Measurements from ENCODE around the gene PLPP2. TPM values are rescaled to one million over a fixed set of nuclear protein-coding genes. Genes with fewer than 3 reads are reported as not detected.

Gene PLPP2
- total RNA-seq, 1 experiment from 2014 or later, result 111 TPM

- no peak for DNase-seq (ENCODE audit: low spot score)
Measured at GRCh38 chr19:315811-316210, 24.6 kb upstream of the PLPP2 start.

DNA sequence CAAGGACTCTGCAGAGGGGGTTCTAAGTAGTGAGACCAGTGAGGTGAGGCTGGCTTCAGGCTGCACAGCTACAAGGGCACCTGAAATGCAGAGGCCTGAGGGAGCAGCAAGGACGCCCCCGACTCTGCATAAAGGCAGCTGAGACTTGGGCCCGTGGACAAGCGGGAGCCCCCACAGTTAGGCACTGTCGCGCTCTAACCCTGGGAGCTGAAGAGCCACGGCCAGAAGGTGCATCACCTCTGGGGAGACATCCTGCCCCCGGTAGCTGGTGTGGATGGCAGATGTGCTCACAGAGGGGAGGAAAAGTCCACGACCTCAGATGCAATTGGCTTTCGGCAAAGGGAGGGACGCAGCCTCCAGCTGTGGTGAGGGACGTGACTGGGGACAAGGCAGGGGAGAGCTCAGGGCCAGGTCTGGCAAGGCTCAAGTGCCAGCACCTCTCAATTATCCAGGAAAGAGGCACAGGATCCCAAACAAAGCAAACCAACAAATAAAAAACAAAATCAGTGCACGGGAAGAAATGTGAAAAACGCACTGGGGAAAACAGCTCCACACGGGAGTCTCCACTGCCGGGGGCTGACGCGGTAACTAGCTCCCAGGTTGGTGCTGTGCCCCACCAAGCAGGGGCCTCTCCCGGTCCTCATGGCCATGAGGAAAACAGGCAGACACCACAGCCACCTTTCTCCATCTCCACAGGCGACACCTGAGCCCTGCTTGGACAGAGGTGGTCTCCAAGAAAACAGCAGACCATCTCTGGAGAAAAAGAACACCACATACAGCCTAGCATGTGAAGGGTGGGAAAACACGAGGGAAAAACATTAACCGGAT, 23.0 kb upstream of the PLPP2 start:
- no peak for DNase-seq (ENCODE audit: low spot score)

GRCh38 chr19:313169-313987, 22.2 kb upstream of the PLPP2 start:
- DNase-seq (ENCODE audit: low spot score), result no peak

- DNase-seq (ENCODE audit: low spot score), result no peak
Measured at GRCh38 chr19:311813-312261, 20.6 kb upstream of the PLPP2 start.

DNA sequence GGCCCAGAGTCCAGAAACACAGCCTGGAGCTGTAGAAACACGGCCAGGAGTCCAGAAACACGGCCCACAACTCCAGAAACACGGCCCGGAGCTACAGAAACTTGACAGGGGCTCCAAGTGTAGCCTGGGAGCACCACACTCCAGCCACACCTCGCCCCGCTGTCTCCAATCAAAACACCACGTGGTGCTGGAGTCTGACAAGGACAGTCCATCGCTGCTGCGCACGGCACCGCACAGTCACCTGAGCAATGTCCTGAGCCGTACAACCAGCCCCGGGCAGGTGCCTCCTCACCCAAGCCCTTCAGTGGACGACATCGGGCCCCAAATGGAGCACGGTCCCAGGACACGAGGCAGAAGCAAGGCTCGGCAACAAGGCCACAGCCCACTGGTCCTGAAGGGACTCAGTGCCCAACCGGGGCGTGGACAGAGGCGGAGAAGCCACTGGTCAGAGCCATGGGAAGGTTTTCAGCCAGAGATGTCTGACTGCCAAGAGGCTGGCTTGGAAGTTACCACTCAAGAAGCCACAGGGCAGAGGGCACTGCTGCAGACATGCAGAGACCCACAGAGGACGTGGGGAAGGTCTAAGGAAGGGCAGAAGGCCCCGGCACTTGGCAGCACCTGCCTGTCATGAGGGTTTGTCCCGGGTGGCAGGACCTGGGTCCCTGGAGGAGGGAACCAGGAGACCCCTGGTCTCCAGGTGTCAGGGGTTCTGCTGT, 19.7 kb upstream of the PLPP2 start:
- no peak for DNase-seq (ENCODE audit: low spot score)

DNA sequence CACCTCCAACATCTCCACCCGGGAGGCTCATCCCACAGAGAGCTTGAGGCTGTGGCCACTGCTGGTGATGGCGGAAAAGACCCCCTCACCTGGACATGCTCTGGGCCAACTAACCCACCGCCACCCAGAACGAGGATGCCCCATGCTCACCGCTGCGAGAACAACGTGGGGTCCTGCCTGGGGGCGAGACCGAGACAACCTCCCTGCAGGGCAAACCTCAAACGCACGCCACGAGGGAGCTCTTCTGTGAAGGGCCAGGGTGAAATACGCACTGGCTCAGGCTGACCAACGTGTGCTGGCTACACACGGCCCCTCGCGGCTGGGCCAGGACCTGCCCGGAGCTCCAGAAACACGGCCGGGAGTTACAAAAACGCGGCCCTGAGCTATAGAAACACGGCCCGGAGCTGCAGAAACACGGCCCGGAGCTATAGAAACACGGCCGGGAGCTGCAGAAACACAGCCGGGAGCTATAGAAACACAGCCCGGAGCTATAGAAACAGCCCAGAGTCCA, 19.0 kb upstream of the PLPP2 start:
- no peak for DNase-seq (ENCODE audit: low spot score)

- DNase-seq (ENCODE audit: low spot score), result no peak
Measured at GRCh38 chr19:309206-309565, 18.0 kb upstream of the PLPP2 start.

GRCh38 chr19:308471-309205, 17.4 kb upstream of the PLPP2 start:
- DNase-seq (ENCODE audit: low spot score), result no peak

DNA sequence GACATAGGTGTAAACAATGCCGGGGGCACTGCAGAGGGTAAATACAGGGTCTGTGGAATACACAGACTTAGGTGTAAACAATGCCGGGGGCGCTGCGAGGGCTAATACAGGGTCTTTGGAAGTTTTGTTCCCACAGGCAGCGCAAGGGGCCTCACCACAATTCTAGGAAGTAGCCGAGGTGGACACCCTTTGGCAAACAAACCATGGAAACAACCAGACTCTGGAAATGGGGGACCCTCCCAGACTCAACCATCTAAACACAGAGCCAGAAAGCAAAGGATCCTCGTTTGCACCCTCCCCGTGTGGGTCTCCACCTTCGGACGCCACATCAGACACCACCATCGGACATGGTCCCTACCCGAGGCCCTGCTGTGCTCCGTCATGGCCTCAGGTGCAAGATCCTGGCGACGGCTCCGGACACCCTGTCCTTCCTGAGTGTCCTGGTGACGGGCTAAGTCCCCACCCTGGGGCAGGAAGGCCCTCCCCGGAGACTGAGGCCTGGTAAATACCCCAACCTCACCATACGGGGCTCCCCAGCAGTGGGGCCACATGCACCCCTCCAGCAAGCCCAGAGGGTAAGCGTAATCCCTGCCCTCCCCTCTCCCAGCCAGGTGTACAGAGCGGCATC, 16.7 kb upstream of the PLPP2 start:
- no peak for DNase-seq (ENCODE audit: low spot score)

- no peak for DNase-seq (ENCODE audit: low spot score)
Measured at GRCh38 chr19:307111-307531, 15.9 kb upstream of the PLPP2 start.

- no peak for DNase-seq (ENCODE audit: low spot score)
Measured at GRCh38 chr19:306151-306900, 15.1 kb upstream of the PLPP2 start.

DNA sequence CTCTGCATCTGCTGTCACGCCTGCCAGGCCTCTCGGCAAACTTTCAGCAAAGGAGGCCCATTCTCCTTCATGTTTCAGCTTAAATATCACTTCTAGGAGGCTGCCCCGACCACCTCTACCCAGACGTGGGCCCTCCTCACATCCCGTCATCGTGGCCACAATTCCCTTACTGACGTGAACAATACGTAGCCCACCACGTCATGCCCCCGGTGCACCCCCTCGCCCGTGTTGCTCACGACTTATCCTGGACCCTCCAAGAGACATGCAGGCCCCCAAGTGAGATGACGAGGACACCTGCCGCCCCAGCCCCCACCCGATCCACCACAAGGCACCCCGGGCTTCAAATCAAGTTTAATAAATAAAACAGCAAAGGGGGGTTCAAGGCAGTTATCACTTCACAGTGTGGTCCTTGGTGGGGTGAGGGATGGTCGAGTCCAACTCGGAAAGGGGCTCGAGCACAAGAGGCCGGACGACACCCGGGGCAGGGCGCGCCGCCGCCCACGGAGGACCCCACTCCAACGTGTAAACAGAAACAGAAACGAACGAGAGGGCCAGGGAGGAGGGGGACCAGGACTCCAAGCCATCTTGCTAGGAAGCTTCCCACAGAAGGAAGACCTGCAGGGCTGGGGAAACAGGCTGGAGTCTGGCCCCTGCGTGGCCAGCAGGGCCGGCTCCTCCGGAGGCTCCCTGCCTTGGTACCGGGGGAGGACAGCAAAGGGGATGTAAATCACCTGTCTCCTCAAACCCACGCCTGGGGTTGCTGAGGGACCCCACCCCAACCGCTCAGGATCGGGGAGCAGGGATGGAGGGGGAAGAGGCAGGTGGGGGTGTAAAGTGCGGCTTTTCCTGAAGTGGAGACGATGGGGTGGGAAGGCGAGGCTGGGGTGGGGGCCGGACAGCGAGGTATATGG, 14.3 kb upstream of the PLPP2 start:
- DNase-seq (ENCODE audit: low spot score), result no peak

GRCh38 chr19:296476-297225, 5.4 kb upstream of the PLPP2 start:
- no peak for DNase-seq (ENCODE audit: low spot score)

DNA sequence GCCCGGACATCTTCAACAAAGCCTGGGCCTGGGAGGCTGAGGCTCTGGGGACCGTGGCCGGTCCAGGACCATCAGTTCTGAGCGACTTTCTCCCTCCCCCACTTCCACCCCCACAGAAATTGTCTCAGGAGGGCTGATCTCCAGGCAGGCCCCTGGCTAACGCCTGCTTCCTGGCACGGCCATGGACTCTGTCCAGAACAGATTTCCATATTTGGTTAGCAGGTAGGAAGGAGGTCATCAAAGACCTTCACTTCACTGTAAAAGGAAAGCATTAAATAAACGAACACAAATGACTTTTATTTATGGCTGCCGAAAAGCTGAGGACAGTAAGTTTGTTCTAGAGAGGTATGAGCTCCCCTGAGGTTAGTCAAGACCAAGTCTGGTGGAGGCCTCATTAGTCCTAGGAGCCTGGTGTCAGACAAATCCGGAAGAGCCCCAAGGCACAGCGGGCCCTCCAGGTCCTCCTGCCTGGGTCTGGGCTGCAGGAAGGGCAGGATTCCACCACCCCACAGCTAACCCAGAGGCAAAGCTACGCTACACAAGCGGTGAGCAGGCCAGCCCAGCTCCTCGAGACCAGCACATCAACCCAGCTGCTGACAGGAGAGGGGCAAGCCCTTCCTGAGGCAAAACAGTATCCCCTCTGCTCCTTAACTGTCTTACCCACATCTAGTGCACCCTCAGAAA, 4.6 kb upstream of the PLPP2 start:
- no peak for DNase-seq (ENCODE audit: low spot score)

DNA sequence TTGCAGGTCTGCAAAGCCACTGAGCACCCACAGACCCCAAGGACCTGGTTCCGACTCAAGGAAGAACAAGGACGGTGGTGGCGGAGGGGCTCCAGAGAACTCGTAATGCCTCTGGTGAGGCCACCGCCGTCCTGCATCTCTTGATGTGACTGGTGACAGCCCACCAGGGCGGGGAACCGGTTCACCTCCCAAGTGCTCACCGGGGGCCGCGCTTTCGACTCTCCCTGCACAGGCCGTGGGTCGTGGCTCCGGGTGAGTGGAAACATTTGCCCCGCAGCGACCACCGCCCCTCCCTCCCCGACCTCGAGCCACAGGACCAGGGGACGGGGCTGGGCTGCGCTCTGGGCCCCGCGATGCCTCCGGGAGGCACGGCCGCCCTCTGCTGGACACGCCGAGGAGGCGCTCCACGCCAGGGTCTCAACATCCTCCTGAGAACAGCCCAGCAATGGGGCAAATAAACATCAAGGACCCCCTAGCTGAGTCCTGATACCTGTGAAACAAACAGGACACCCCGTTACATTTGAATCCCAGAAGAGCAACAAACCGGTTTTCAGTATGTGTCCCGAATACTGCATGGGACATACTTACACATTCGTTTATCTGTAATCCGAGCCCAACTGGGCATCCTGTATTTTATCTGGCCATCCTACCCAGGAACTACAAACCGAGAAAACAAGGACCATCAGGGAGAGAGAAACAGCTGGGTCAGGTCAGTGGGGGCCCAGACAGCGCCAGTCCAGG, 3.9 kb upstream of the PLPP2 start:
- DNase-seq (ENCODE audit: low spot score), result no peak

GRCh38 chr19:294341-294945, 3.2 kb upstream of the PLPP2 start:
- DNase-seq (ENCODE audit: low spot score), result no peak

Measured in H4 (cell line).